ENCODE data around the gene SPESP1.
A peak's percentile ranks its signal among the peaks of the same experiment; 100 is the strongest.

Gene SPESP1

DNA sequence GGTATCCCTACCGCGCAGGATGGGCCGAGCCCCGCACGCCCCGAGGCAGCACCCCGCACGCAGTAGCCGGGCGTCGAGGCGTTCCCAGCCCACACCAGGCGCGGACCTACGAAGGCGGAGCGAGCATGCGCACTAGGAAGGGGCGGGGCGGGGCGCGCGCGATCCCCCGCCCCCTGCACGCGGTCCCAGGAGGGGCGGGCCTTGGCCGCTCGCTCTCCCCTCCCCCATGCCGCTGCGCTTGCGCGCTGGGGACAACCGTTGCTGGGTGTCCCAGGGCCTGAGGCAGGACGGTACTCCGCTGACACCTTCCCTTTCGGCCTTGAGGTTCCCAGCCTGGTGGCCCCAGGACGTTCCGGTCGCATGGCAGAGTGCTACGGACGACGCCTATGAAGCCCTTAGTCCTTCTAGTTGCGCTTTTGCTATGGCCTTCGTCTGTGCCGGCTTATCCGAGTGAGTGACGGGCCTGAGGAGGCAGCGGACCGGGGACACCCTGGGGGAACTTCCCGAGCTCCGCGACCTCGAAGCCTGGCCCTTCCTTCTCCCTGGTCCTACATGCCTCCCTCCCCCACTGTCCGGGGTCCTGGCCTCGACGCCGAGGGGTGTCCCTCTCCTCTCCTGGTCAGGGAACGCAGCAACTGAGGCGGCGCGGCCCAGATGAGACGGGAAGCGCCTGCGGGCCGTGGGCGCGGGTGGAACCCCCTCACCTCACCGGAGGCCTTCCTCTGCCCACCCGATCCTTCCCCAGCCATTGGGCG lies at the start of gene SPESP1:
Gene SPESP1 (plus strand): TSS at position 258 of the 755 bp plus-strand sequence. CDS start 129 bp downstream, at position 387.
- peak; percentile 89 for DNase-seq (ENCODE audit: low read depth)

DNA sequence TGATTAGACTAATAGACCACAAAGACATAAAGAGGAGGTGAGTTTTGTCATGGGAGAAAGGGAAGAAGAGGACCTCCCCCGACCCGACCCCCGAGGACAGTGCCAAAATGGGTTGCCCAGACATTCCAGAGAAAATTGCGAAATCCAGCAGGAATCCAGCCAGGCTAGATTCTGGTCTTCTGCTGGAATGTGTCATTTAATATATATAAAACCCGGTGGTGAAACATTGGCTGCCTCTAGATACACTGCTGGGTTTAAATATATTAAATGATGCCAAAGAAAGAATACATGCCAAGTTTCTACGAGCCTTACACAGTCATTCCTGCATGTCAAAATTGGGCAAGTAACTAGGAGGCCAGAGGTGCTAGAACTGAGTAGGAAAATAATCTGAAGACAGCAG lies 45.3 kb upstream of the SPESP1 start:
- peak; percentile 15 for DNase-seq (ENCODE audit: low read depth)

DNA sequence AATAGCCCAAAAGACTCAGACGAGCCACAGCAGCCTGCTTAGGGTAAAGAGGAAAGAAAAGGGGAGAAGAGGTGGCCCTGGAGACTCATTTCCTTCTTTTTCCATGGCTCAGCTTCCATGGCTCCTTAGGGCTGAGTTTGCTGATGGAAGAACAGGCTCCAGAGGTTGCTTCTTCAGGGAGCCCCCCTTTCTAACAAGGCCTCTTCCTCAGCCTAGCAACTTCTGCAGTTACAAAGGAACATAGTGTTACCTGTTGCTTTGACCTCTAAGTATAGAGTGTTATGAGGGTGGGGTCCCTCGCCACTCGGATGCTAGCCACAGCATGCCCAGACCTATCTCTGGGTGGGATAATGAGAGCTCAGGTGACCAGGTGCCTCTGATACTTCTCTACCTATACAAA lies 43.2 kb upstream of the SPESP1 start:
- DNase-seq (ENCODE audit: low read depth): no peak

DNA sequence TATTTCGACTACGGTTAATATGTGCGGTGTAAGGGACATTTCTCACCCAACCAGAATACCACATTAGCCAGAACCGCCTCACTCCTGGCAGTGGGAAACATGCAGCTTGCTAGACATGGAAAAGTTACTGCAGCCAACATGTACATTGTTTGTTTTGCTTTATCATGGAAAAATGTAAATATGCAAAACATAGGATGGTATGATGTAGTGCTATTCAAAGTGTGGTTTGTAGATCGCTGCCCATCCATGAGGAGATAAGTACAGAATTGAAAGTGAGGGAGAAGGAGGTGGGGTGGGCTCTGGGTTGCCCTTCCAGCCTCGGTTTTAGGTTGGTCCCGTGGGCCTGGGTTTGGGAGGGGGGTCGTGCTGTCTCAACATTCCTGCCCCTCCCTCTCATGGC lies 42.5 kb upstream of the SPESP1 start:
- no peak for DNase-seq (ENCODE audit: low read depth)

DNA sequence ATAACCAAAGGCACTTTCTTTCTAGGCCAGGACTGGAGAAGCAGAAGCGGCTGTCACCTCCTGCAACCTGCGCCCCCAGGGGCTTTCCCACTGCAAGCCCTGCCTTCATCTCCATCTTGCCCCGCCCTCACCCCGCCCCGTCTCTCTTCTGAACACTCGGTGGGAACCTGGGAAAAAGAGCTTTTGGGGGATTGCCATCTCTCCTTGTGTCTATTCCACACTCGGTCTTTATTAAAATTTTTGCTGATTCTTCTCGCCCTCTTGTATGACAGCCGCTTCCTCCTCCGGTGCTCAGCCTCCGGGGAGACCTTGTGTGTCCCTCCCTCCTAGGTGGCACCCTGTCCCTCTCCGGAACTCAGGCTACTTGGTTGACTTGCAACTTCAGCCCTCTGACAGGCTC lies 41.9 kb upstream of the SPESP1 start:
- no peak for DNase-seq (ENCODE audit: low read depth)

DNA sequence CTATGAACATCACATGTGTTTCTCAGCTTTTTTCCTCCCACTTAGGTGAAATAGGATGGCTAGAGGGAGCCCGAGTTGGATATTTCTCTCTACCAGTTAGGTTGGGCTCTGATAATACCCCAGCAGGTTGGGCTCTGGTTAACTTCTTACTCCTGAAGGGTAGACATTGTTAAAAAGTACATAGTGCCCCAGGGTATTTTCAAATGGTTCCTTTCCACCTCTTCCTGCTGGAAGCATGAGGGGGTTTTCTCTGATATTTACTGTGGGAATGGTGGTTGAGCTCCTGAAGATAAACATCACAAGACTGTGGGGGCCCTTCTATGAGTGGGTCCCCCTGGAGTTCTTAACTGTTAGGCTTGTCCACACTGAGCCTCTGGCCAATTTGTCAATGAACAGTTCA lies 36.1 kb upstream of the SPESP1 start:
- DNase-seq (ENCODE audit: low read depth): no peak

DNA sequence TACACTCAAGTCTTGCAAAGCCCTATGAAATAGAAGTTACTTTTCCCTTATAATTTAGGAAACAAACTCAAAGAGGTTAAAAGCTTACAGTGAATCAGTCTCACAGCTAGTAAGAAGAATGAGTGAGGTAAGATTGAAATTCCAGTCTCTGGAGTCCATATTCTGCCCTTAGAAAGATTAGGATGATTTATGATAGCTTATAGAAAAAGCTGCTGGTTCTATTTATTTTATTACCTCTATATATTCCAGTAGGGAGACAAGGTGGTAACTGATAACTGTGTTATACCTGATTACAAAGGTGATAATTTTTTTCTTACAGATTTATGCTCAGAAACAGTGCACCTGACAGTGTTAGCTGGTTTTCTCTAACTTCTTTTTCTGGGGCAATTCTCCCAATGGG lies 34.1 kb upstream of the SPESP1 start:
- no peak for DNase-seq (ENCODE audit: low read depth)

DNA sequence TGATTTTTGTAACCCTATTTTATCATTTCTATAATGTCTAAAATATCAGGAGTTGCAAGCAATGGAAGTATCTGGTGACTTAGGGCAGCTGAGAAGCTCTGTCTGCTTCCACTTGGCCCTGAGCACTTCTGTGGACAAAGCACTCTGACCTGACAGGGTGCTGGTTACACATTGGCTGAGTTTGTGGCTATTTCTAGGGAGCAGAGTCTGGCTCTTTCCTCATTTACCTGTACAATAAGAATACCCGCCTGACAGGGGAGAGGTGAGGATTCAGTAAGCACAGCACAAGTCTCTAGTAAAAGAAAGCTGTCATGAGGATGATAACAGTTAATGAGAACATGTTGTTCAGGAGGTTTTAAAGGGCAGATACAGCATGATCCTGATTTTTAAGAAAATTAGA lies 33.3 kb upstream of the SPESP1 start:
- DNase-seq (ENCODE audit: low read depth): no peak

DNA sequence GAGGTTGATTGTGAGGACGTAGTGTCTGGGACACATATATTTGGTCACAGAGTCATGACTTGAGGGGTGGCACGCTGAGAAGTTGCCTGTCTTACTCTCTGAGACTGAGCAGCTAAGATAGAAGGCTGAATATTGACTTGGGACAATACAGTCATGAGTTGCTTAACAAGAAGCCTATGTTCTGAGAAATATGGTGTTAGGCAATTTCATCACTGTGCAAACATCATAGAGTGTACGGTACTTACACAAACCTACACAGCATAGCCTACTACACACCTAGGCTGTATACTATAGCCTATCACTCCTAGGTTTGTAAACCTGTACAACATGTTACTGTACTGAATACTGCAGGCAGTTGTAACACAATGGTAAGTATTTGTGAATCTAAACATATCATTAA lies 30.3 kb upstream of the SPESP1 start:
- DNase-seq (ENCODE audit: low read depth): no peak

DNA sequence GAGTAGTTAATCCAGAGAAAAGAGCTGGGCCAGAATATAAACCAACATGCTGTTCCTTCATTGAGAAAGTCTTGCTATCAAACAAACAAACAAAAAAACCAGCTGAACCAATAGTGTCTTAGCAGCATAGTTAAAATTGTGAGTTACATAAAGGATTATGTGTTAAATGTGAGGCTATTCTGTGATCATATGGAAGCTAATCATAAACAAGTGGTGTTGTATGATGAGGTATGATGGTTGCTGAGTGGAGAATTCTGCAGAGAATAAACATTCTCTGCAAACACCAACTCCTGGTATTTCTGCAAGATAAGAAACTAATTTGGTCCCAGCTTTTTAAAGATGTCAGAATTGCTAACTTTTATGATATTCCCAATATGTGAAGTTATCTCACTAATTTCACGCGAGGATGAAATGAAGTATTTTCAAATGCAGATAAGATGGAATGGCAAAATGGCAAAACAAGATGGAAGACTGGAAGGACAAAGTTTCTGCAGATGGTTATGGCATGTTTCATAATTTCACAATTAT lies 22.9 kb upstream of the SPESP1 start:
- DNase-seq (ENCODE audit: low read depth): no peak

DNA sequence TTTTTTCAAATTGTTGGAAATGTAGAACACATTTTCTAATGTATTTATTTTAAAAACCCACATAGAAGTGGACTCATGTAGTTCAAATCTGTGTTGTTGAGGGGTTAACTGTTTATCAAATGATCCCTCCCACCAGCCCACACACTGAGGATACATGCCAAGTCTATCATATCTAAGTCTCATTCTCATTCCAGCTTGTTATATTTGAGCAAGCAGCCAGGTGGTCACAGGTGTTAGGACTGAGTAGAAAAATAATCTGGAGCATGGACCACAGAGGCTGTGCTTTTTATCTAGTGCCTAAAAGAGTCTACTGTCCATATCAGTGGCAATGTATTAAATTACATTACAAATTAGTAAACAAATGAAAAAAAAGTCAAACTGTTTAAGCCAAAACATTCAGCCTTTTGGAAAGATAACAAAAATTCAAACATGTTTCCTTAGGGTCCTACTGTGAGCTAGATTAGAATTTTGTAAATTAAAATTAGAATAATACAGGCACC lies 20.7 kb upstream of the SPESP1 start:
- no peak for DNase-seq (ENCODE audit: low read depth)

DNA sequence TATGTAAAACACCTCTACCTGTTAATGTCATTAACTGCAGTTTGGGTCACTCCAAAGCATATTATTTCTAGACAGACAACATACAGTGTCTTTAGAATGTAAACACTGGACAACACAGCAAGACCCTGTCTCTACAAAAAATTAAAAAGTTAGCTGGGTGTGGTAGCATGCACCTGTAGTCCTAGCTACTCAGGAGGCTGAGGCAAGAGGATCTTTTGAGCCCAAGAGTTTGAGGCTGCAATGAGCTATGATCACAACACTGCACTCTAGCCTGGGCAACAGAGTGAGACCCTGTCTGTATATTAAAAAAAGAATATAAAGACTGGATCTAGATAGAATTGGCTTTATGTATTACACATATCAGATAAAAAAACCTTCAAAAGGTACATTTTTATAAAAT lies 20.0 kb upstream of the SPESP1 start:
- no peak for DNase-seq (ENCODE audit: low read depth)

DNA sequence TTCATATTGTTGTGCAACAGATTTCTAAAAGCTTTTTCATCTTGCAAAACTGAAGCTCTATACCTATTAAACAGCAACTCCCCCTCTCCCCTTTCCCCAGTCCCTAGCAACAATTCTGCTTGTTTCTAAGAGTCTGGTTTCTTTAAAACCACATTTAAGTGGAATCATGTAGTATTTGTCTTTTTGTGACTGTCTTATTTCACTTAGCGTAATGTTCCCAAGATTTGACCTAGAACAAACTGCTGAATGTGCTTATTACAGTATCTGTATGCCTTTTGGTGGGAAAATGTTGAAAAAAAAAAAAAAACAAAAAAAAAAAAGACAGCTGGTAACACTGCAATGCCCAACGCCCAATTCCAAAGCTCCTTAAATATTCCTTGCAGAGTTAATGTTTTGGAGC lies 19.5 kb upstream of the SPESP1 start:
- no peak for DNase-seq (ENCODE audit: low read depth)

DNA sequence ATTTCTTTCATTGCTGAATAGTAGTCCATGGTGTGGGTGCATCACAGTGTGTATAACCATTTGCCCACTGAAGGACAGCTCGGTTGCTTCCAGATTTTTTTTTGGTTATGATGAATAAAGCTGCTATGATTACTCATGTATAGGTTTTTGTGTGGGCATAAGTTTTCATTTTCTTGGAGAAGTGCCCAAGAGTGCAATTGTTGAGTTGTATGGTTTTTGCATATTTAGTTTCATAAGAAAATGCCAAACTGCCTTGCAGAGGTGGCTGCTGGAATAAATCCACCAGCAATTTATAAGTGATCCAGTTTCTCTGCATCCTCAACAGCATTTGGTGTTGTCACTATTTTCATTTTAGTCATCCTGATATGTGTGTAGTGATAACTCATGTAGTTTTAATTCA lies 8.4 kb upstream of the SPESP1 start:
- peak; percentile 14 for DNase-seq (ENCODE audit: low read depth)

DNA sequence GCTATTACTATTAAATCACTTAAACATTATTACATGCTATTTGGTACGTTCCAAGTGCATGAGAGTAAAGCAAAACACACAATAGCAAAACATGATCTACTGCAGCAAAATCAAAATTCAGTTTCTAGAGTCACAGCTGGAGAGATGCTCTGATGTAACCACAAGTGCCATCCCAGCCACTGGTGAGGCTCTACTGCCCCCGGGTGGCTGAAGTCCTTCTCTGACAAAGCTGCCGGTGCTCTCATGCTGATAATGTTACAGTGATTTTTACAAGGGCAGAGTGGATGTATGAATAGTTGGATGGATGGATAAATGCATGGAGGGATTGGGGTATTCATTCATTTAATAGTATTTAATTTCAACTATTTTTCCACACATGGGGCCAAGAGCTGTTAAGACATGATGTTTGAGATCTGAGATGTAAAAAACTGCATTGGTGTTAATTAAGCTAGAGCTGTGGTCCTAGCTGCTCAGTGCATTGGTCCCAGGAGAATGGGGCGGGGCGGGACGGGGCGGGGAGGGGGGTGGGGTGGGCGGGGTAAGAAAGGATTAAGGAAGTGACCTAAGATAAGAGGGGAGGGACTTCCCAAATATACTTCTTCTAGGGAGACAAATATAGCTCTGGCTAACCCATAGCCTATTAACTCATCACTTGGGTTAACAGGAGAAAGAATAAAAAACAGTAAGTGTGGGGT lies 5.3 kb upstream of the SPESP1 start:
- DNase-seq (ENCODE audit: low read depth): peak; percentile 82

DNA sequence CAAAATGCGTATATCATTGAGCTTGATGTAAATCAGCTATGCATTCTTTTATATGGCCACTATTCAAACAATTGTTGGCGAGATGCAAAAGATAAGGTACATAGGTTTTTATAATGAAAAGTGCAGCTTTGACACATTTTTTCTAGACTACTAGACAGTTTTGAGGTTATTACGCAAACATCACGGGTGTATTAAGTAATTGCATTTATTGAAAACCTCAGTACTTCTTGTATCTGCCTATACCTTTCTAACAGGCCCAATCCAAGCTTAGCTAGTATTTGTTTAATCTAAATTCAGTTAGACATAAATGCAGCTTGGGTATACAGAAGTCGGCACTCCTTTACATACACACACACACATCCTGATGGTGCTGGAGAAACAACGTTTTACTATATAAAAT lies 2.7 kb downstream of the SPESP1 start:
- no peak for DNase-seq (ENCODE audit: low read depth)

DNA sequence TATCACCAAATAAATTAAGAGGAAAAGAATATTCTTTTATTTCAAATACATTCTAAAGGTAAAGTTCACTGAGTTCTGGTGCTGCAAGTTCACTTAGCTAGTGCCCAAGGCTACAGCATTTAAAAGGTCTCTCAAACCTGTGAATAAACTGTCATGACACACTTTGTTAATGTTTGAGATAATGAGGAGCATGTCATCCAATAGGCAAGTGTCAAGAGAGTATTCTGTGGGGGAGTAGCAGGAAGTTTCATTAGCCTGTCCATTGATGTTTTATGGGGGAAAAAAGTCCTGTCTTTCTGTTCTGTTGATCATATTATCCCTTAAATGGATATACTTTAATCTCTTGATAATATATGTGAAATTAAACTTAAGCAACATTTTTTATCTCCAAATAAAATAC lies 4.0 kb downstream of the SPESP1 start:
- DNase-seq (ENCODE audit: low read depth): no peak

DNA sequence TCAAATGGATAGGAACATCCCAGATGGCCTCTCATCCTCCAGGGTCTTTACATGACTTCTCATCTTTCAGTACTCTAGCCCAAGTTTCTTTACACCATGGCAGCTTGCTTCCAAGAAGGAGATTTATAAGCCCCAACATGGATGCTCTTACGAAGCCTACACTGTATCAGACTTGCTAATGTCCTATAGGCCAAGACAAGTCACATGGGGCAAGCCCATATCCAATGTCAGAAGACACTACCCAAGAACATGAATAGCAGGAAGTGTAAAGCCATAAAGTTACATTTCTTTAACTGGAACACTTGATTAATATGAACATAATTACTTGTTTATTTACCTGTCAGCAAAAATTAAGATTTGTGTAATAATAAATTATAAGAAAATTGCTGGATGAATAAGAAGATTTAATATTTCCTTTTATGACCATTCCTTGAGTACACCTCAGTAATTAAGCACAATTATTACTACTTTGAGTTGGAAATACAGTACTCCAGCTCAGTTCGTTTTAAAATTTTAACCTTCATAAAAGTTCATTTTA lies 5.1 kb downstream of the SPESP1 start:
- DNase-seq (ENCODE audit: low read depth): no peak

DNA sequence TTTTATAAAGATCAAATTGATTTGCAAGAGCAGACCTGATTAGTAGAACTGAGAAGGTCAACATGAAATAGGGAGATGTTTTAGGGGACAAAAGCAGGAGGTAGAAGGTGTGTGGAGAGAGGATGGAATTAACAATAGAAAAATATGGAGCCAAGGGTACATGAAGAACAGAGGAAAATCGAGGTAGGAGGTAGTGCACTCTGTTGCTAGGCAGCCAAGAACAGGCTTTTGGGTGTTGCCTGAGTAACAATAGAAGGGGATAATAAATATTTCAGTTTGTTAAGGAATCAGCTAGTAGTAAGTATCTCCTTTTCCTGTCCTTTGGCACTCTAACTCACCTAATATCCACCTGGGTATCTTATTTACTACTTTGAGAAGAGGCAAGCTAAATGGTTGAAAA lies 9.2 kb downstream of the SPESP1 start:
- no peak for DNase-seq (ENCODE audit: low read depth)

DNA sequence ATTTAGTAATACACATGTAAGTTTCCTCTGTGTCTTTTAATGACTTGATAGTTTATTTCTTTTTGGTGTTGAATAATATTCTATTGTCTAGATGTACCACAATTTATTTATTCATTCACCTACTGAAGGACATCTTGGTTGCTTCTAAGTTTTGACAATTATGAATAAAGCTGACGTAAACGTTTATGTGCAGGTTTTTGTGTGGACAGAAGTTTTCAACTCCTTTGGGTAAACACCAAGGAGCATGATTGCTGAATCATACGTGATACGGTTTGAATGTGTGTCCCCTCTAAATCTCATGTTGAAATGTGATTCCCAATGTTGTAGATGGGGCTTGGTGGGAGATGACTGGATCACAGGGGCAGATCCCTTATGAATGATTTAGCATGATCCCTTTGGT lies 21.5 kb downstream of the SPESP1 start:
- DNase-seq (ENCODE audit: low read depth): no peak

DNA sequence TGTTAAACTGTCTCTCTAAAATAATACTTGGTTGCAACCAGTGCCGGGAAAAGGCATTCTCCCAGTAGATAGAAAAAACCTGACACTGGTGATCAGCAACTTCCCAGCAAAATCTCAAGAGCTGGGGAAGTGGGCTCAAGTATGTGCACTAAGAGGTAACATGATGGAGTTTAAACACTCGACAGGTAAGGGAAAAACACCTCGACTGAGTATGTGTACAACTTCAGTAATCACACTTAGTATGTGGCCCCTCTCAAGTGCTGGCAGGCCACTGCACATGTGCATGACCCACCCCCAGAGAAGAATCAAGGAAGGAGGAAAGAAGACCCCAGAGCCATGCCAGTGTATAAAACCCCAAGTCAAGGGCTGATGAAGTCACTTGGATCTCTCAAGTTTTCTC lies 27.4 kb downstream of the SPESP1 start:
- DNase-seq (ENCODE audit: low read depth): no peak

DNA sequence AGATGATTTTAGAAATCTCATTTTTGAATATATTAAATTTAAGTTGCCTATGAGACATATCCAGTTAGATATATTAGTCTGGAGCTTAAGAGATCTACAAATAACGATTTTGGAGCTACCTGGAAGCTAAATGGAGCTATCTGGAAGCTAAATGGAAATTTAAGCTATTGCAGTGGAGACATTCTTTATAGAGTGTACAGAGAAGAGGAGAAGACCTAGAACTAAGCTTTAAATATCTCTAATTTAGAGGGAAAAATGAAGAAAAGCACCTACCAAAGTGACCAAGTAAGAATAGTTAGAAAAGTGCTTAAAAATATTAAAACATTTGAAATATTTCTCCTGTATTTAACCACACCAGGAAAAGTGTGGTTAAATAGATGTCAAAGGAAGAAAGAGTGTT lies 28.3 kb downstream of the SPESP1 start:
- DNase-seq (ENCODE audit: low read depth): no peak

DNA sequence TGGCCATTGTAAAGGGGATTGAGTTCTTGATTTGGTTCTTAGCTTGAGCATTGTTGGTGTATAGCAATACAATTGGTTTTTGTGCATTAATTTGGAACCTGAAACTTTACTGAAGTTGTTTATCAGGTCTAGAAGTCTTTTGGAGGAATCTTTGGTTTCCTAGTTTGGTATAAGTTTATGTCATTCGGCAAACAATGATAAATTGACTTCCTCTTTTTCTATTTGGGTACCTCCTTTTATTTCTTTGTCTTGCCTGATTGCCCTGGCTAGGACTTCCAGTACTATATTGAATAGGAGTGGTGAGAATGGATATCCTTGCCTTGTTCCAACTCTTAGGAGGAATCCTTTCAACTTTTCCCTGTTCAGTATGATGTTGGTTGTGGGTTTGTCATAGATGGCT lies 32.1 kb downstream of the SPESP1 start:
- DNase-seq (ENCODE audit: low read depth): no peak

Data from ELR (cell line).